HG03039 (cell line): ENCODE measurements around the gene FCHO2.

ENCODE experiments used
- ATAC-seq: cut with Tn5 transposase; IDR thresholded peaks from one replicate; pipeline ENCODE4 v1.9.1; 2021; ENCODE audit warnings: mild to moderate bottlenecking, moderate library complexity; ENCODE audit not compliant: unreplicated experiment

The FCHO2 gene

GRCh38 chr5:73132759-73133158 lies 176.9 kb downstream of the FCHO2 start:
- no peak for ATAC-seq

- ATAC-seq, result no peak
Observed at GRCh38 chr5:73135021-73135420, 179.2 kb downstream of the FCHO2 start.

- ATAC-seq, result no peak
Observed at GRCh38 chr5:73135429-73136054, 179.7 kb downstream of the FCHO2 start.

GRCh38 chr5:73136055-73136562 lies 180.3 kb downstream of the FCHO2 start:
- no peak for ATAC-seq

GRCh38 chr5:73137563-73138530 lies 182.0 kb downstream of the FCHO2 start:
- no peak for ATAC-seq

- ATAC-seq, result no peak
Observed at GRCh38 chr5:73139485-73139884, 183.6 kb downstream of the FCHO2 start.
